ENCODE measurements around the gene NUCKS1. TPM values are rescaled to one million over a fixed set of nuclear protein-coding genes. Genes with fewer than 3 reads are reported as not detected.
A peak's percentile ranks its signal among the peaks of the same experiment; 100 is the strongest.

Gene NUCKS1
- total RNA-seq, 4 donors from 2014 or later = 130 to 180 (median 138) TPM

DNA sequence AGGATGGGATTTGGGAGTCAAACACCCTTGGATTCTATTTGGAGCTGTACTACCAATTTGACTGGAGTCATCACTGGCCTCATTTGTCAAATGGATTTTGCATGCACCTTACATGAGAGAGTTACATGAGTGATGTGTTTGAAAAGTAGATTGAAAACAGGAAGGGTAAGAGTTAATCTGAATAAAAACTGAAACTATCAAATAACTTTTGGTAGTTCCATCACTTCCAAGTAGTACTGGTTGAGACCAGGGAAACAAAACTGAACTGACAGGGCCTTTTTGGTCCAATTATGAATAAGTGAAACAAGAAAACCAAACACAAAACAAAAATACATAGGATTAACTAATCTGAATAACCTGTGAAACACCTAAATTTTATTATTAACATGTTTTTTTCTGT lies 30.2 kb downstream of the NUCKS1 start:
- H3K36me3 ChIP-seq = peaks cover 16 to 96% of the 10 kb centered on the region in 2 donors
- no peak overlapping the region for H3K4me3 ChIP-seq
- H3K27me3 ChIP-seq = no peaks in the 10 kb centered on the region
- H3K4me1 ChIP-seq = no peaks in the 10 kb centered on the region
- TF ChIP-seq, protein P1, sequence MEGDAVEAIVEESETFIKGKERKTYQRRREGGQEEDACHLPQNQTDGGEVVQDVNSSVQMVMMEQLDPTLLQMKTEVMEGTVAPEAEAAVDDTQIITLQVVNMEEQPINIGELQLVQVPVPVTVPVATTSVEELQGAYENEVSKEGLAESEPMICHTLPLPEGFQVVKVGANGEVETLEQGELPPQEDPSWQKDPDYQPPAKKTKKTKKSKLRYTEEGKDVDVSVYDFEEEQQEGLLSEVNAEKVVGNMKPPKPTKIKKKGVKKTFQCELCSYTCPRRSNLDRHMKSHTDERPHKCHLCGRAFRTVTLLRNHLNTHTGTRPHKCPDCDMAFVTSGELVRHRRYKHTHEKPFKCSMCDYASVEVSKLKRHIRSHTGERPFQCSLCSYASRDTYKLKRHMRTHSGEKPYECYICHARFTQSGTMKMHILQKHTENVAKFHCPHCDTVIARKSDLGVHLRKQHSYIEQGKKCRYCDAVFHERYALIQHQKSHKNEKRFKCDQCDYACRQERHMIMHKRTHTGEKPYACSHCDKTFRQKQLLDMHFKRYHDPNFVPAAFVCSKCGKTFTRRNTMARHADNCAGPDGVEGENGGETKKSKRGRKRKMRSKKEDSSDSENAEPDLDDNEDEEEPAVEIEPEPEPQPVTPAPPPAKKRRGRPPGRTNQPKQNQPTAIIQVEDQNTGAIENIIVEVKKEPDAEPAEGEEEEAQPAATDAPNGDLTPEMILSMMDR (IDR thresholded peaks at IDR 0.05) = no peak
- no peak for TF ChIP-seq POLR2AphosphoS5 (IDR thresholded peaks at IDR 0.05)
- no peak for TF ChIP-seq EP300 (IDR thresholded peaks at IDR 0.05)
- TF ChIP-seq POLR2A (IDR thresholded peaks at IDR 0.05) = no peak
- no peaks in the 10 kb centered on the region for H3K9me3 ChIP-seq
- ATAC-seq = no peak
- H3K27ac ChIP-seq = no peak overlapping the region

DNA sequence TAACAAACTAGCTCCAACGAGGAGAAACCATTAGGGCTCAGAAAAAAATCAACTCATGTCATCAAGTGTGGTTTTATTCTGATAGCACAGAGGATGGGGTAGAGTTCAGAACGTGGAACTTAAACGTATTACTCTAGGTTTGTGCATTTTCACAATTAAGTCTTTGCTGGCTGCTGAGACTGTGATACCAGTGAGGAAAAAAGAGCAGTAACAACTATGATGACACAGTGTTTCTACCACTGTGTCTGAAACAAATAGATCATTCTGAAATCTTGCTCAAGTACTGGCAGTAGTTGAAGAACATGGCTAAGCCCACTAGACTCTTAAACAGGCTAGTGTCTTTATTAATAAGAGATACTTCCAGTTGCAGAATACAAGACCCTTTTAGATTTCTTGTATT lies 31.0 kb downstream of the NUCKS1 start:
- peaks cover 16 to 93% of the 10 kb centered on the region in 2 donors for H3K36me3 ChIP-seq
- WGBS, 2 donors (ENCODE audit: low coverage in 1 of 2) = 61 to 66% methylated on average over 3 of the region's 3 CpGs
- ATAC-seq = no peak

DNA sequence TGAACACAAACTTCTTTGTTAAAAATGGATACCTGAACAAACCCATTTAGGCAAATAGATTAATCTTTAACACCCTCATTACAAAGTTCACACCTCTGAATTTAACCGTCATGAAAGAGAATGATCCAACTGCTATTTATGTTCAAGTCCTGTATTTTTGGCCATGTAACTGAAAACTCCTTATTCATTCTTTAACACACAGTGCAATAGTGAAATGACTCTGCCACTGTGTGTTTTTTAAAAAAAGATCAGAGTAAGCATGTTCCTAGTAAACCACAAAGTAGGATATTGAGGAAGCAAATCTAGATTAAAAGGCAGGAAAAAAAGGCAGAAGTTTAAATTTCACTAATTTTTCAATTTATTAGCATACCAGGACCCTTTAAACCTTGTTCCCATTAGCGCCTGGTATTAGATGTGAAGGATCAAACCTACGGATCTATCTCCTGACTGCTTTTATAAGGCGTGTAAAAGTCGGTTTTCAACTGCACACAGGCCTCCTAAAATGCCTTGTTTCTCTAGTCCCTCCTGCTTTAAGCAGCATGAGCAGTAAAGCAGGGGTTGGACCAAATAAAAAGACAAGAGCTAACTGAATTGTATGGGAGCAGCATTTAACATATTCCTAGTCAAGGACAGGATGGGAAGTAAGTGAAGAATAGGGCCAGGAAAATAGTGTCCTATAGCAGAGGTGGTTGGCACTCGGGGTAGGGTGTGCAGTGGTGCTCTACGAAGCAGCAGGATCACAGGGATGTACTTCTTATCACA lies 33.4 kb downstream of the NUCKS1 start:
- TF ChIP-seq EP300 (IDR thresholded peaks at IDR 0.05) = no peak
- TF ChIP-seq POLR2AphosphoS5 (IDR thresholded peaks at IDR 0.05) = no peak
- TF ChIP-seq, protein P1 (IDR thresholded peaks at IDR 0.05) = no peak
- TF ChIP-seq POLR2A (IDR thresholded peaks at IDR 0.05) = no peak
- Histone ChIP-seq H3K27ac (no peak overlapping the region), H3K36me3 (peaks cover 16 to 68% of the 10 kb centered on the region in 2 donors), H3K4me1 (peaks cover 0 to 19% (median 0%) of the 10 kb centered on the region in 3 donors), H3K27me3 (no peaks in the 10 kb centered on the region), H3K9me3 (no peaks in the 10 kb centered on the region), H3K4me3 (no peak overlapping the region)
- WGBS, 2 donors (ENCODE audit: low coverage in 1 of 2) = 83 to 87% methylated on average over 7 of the region's 7 CpGs
- no peak for ATAC-seq

More for the DNA sequence above, 31.0 kb downstream of the NUCKS1 start:
- Histone ChIP-seq H3K4me3 (no peak overlapping the region), H3K9me3 (no peaks in the 10 kb centered on the region), H3K4me1 (peaks cover 0 to 4% (median 0%) of the 10 kb centered on the region in 3 donors), H3K27me3 (no peaks in the 10 kb centered on the region), H3K27ac (no peak overlapping the region)
- TF ChIP-seq, protein P1 (IDR thresholded peaks at IDR 0.05) = no peak
- TF ChIP-seq POLR2A (IDR thresholded peaks at IDR 0.05) (no peak), POLR2AphosphoS5 (IDR thresholded peaks at IDR 0.05) (no peak), EP300 (IDR thresholded peaks at IDR 0.05) (no peak)

DNA sequence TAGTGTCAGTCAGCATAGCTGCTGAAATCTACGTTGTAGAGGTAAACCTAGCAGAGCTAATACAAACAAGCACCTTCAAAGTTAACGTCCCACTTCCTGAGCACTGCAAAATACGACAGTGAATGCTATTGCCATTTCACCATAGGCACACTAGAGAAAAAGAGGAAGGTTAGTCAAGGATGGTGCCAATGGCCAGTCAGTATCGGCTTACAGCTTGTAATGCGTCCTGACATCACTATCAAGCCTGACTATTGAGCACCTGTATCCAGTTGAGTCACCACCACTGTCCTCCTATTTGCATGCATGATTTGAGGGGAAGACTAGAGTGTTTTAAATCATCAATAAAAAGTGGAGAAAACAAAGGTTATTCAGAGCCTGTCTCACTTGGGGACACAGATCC lies 34.4 kb downstream of the NUCKS1 start:
- Histone ChIP-seq H3K36me3 (peaks cover 16 to 59% of the 10 kb centered on the region in 2 donors), H3K27me3 (no peaks in the 10 kb centered on the region), H3K4me1 (peaks cover 0 to 25% (median 4%) of the 10 kb centered on the region in 3 donors), H3K27ac (no peak overlapping the region), H3K4me3 (no peak overlapping the region), H3K9me3 (no peaks in the 10 kb centered on the region)
- TF ChIP-seq EP300 (IDR thresholded peaks at IDR 0.05) (no peak), POLR2AphosphoS5 (IDR thresholded peaks at IDR 0.05) (no peak), POLR2A (IDR thresholded peaks at IDR 0.05) (no peak)
- TF ChIP-seq, protein P1 (IDR thresholded peaks at IDR 0.05) = no peak
- 57 to 63% methylated on average over 3 to 5 of the region's 5 CpGs for WGBS, 2 donors (ENCODE audit: low coverage in 1 of 2)
- no peak for ATAC-seq

DNA sequence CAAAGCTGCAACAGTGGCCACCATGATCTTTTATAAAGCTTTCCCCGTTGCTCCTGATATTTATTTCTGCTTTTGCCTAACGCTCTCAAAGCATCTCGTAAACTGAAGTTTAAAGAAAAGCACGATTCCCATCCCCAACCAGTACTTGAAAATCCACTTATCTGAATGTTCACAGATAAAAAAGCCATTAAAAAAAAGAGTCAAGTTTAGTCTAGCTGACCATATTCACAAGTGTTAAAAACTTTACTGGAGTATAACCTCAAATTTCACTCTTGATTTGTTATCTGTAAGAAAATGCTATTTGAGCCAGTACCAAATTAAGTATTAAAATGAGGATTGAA lies 35.1 kb downstream of the NUCKS1 start:
- H3K9me3 ChIP-seq = no peaks in the 10 kb centered on the region
- no peaks in the 10 kb centered on the region for H3K27me3 ChIP-seq
- no peak for TF ChIP-seq POLR2A (IDR thresholded peaks at IDR 0.05)
- no peak for TF ChIP-seq POLR2AphosphoS5 (IDR thresholded peaks at IDR 0.05)
- TF ChIP-seq EP300 (IDR thresholded peaks at IDR 0.05) = no peak
- TF ChIP-seq, protein P1 (IDR thresholded peaks at IDR 0.05) = no peak
- 73 to 85% methylated on average over 4 of the region's 4 CpGs for WGBS, 2 donors (ENCODE audit: low coverage in 1 of 2)
- peak overlapping the region in 1 of 4 donors; percentile 15 for H3K27ac ChIP-seq
- no peak overlapping the region for H3K4me3 ChIP-seq
- ATAC-seq = no peak
- H3K4me1 ChIP-seq = peaks cover 0 to 27% (median 4%) of the 10 kb centered on the region in 3 donors
- peaks cover 12 to 51% of the 10 kb centered on the region in 2 donors for H3K36me3 ChIP-seq
